Mucosa of rectum (tissue), 2 donors: ENCODE measurements around the gene IDUA.
"Not testable (repeated sequence)": the region's sequence is repeated elsewhere in the genome, so short reads cannot be mapped to it uniquely, and the experiment has no call there.

Source experiments
- H3K27ac ChIP-seq, 2 donors: one replicate each; pipeline ENCODE4 v1.7.0; 2013; ENCODE audit warnings: inconsistent platforms in 2 of 2, low read depth in 2 of 2, low read length in 2 of 2
- H3K27me3 ChIP-seq, 2 donors: one replicate each; pipeline ENCODE4 v1.7.0; 2013; ENCODE audit warnings: low read length in 2 of 2; ENCODE audit not compliant: control insufficient read depth in 2 of 2, insufficient read depth in 2 of 2
- H3K36me3 ChIP-seq, 2 donors: one replicate each; pipeline ENCODE4 v1.7.0; 2013; ENCODE audit warnings: low read length in 2 of 2; ENCODE audit not compliant: control insufficient read depth in 2 of 2, insufficient read depth in 2 of 2
- H3K4me1 ChIP-seq, 2 donors: one replicate each; pipeline ENCODE4 v1.7.0; 2013; ENCODE audit warnings: low read length in 2 of 2, mild to moderate bottlenecking in 1 of 2; ENCODE audit not compliant: control insufficient read depth in 2 of 2, insufficient read depth in 2 of 2
- H3K4me3 ChIP-seq, 2 donors: one replicate each; pipeline ENCODE4 v1.7.0; 2013; ENCODE audit warnings: low read length in 2 of 2
- H3K9ac ChIP-seq, 2 donors: one replicate each; pipeline ENCODE4 v1.7.0; 2013; ENCODE audit warnings: low read length in 2 of 2, low read depth in 1 of 2, mild to moderate bottlenecking in 1 of 2
- H3K9me3 ChIP-seq, 2 donors: one replicate each; pipeline ENCODE4 v1.7.0; 2013; ENCODE audit warnings: low read length in 2 of 2; ENCODE audit not compliant: control insufficient read depth in 2 of 2
- donor health status: healthy.
- donor health status: Normal muscosa, but diverticular disease.

The IDUA gene

GRCh38 chr4:997375-998071 lies 10.7 kb downstream of the IDUA start:
- no peak overlapping the region for H3K4me3 ChIP-seq

GRCh38 chr4:998096-998691 lies 11.3 kb downstream of the IDUA start:
- Histone ChIP-seq H3K9me3 (no peaks in the 10 kb centered on the region), H3K4me1 (peaks cover 15 to 16% of the 10 kb centered on the region in 2 donors), H3K4me3 (no peak overlapping the region), H3K27ac (no peak overlapping the region), H3K36me3 (no peaks in the 10 kb centered on the region), H3K9ac (no peak overlapping the region), H3K27me3 (peaks cover 26 to 51% of the 10 kb centered on the region in 2 donors)

More at GRCh38 chr4:997375-998071, 10.7 kb downstream of the IDUA start:
- Histone ChIP-seq H3K9ac (no peak overlapping the region), H3K27ac (no peak overlapping the region), H3K4me1 (peaks cover 21 to 22% of the 10 kb centered on the region in 2 donors), H3K9me3 (no peaks in the 10 kb centered on the region), H3K36me3 (no peaks in the 10 kb centered on the region), H3K27me3 (peaks cover 26 to 49% of the 10 kb centered on the region in 2 donors)

- not testable (repeated sequence) for H3K4me3 ChIP-seq, H3K36me3 ChIP-seq, H3K27ac ChIP-seq, H3K4me1 ChIP-seq, H3K9me3 ChIP-seq, H3K9ac ChIP-seq
- H3K27me3 ChIP-seq = peaks cover 32 to 63% of the 10 kb centered on the region in 2 donors
Observed at GRCh38 chr4:999240-999863, 12.5 kb downstream of the IDUA start.

- Histone ChIP-seq H3K27me3 (peaks cover 36 to 69% of the 10 kb centered on the region in 2 donors), H3K36me3 (no peaks in the 10 kb centered on the region), H3K4me1 (peaks cover 7% of the 10 kb centered on the region in 2 donors), H3K27ac (no peak overlapping the region), H3K9me3 (no peaks in the 10 kb centered on the region), H3K9ac (no peak overlapping the region), H3K4me3 (no peak overlapping the region)
Observed at GRCh38 chr4:999882-1000425, 13.1 kb downstream of the IDUA start.

GRCh38 chr4:1000686-1001260 lies 13.9 kb downstream of the IDUA start:
- Histone ChIP-seq H3K4me3 (no peak overlapping the region), H3K27ac (no peak overlapping the region), H3K36me3 (no peaks in the 10 kb centered on the region), H3K4me1 (peaks cover 7% of the 10 kb centered on the region in 2 donors), H3K9me3 (no peaks in the 10 kb centered on the region), H3K27me3 (peaks cover 42 to 76% of the 10 kb centered on the region in 2 donors), H3K9ac (no peak overlapping the region)

- H3K36me3 ChIP-seq = no peaks in the 10 kb centered on the region
- H3K27ac ChIP-seq = no peak overlapping the region
- H3K4me3 ChIP-seq = no peak overlapping the region
- peaks cover 44 to 73% of the 10 kb centered on the region in 2 donors for H3K27me3 ChIP-seq
- no peak overlapping the region for H3K9ac ChIP-seq
- H3K4me1 ChIP-seq = peaks cover 7% of the 10 kb centered on the region in 2 donors
- H3K9me3 ChIP-seq = no peaks in the 10 kb centered on the region
Observed at GRCh38 chr4:1001561-1002130, 14.8 kb downstream of the IDUA start.

GRCh38 chr4:1002131-1002630 lies 15.3 kb downstream of the IDUA start:
- Histone ChIP-seq H3K4me1 (peaks cover 7% of the 10 kb centered on the region in 2 donors), H3K4me3 (no peak overlapping the region), H3K27me3 (peaks cover 46 to 72% of the 10 kb centered on the region in 2 donors), H3K9me3 (no peaks in the 10 kb centered on the region), H3K27ac (no peak overlapping the region), H3K36me3 (no peaks in the 10 kb centered on the region), H3K9ac (no peak overlapping the region)

GRCh38 chr4:1002631-1003251 lies 15.9 kb downstream of the IDUA start:
- peaks cover 5 to 7% of the 10 kb centered on the region in 2 donors for H3K4me1 ChIP-seq
- H3K9me3 ChIP-seq = no peaks in the 10 kb centered on the region
- H3K27me3 ChIP-seq = peaks cover 43 to 70% of the 10 kb centered on the region in 2 donors
- H3K9ac ChIP-seq = no peak overlapping the region
- no peak overlapping the region for H3K4me3 ChIP-seq
- no peak overlapping the region for H3K27ac ChIP-seq
- H3K36me3 ChIP-seq = no peaks in the 10 kb centered on the region

GRCh38 chr4:1003271-1004070 lies 16.6 kb downstream of the IDUA start:
- Histone ChIP-seq H3K4me3 (no peak overlapping the region), H3K27ac (no peak overlapping the region), H3K9ac (no peak overlapping the region), H3K9me3 (no peaks in the 10 kb centered on the region), H3K27me3 (peaks cover 42 to 69% of the 10 kb centered on the region in 2 donors), H3K36me3 (no peaks in the 10 kb centered on the region), H3K4me1 (peaks cover 0 to 3% of the 10 kb centered on the region in 2 donors)
